Breast epithelium (tissue), 3 donors: Measurements from ENCODE around the gene ST14.

Experiments
- POLR2AphosphoS5 ChIP-seq, 3 donors: sonication (generic); formaldehyde crosslinking; IDR thresholded peaks; one replicate each; pipeline ENCODE4 v1.6.1; 2017; ENCODE audit warnings: antibody characterized with exemption in 3 of 3
- TF ChIP-seq, protein P1 (sequence below), 3 donors: fragments of 450-650 bp; IDR thresholded peaks; one replicate each; pipeline ENCODE4 v1.5.1; 2016 to 2017; ENCODE audit warnings: antibody characterized with exemption in 3 of 3, mild to moderate bottlenecking in 3 of 3, moderate library complexity in 3 of 3

DNA sequence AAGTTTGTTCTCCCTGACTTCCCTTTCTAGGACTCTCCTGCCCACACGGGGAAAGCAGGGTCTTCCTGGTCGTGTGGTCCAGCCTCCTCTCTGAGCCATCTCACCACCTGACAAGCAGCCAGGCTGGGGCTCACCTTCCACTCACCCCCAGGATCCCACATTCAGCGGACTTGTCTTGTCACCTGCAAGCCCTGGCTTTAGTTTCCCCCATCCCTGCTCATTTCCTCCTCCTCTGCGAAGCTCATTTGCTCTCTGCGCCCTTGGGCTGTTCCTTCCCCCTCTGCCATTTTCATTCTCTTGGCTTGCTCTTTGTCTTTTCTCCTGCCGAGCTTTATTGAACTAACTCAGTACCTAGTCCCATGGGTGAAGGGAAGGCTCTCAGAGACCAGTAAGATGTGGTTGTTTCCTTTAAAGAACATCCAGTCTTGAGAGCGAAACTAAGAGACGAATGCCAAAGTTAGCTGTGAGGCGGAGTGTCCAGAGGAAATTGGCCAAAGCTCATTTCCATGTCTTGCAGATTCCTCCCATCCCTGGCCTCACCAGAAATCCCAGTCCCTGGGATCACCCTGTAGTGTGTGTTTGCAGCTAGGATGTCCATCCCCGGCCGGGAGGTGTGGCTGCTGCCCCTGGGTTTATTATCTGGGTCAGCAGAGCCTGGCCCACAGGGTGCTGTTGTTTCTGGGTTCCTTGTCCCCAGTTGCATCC, 2.0 kb downstream of the ST14 start:
- TF ChIP-seq, protein P1, sequence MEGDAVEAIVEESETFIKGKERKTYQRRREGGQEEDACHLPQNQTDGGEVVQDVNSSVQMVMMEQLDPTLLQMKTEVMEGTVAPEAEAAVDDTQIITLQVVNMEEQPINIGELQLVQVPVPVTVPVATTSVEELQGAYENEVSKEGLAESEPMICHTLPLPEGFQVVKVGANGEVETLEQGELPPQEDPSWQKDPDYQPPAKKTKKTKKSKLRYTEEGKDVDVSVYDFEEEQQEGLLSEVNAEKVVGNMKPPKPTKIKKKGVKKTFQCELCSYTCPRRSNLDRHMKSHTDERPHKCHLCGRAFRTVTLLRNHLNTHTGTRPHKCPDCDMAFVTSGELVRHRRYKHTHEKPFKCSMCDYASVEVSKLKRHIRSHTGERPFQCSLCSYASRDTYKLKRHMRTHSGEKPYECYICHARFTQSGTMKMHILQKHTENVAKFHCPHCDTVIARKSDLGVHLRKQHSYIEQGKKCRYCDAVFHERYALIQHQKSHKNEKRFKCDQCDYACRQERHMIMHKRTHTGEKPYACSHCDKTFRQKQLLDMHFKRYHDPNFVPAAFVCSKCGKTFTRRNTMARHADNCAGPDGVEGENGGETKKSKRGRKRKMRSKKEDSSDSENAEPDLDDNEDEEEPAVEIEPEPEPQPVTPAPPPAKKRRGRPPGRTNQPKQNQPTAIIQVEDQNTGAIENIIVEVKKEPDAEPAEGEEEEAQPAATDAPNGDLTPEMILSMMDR (IDR thresholded peaks at IDR 0.05), result no peak
- no peak for TF ChIP-seq POLR2AphosphoS5 (IDR thresholded peaks at IDR 0.05)
